Nucleus accumbens (tissue), 56 donors: ENCODE results near the gene KCNQ1.

Source experiments
- DNase-seq, 56 donors: peaks; one replicate each; lab custom pipeline; 2025; lab: John Stamatoyannopoulos, UW

Gene KCNQ1

DNA sequence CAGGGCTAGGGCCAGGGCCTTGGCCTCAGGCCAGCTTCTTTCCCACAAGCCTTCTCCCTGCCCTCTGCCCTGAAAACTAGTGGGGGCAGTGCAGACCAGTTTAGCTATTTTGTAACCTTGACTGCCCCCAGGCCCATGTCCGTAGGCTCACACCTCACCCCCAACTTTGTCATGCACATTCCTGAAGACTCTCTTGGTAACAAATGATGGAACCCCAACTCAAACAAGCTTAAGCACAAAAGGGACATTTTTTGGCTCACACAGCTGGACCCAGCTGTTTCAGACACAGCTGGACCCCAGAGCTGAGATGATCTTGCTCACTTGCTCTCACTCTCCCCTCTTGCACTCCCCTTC is 208.4 kb downstream of the KCNQ1 start:
- DNase-seq: no peak

DNA sequence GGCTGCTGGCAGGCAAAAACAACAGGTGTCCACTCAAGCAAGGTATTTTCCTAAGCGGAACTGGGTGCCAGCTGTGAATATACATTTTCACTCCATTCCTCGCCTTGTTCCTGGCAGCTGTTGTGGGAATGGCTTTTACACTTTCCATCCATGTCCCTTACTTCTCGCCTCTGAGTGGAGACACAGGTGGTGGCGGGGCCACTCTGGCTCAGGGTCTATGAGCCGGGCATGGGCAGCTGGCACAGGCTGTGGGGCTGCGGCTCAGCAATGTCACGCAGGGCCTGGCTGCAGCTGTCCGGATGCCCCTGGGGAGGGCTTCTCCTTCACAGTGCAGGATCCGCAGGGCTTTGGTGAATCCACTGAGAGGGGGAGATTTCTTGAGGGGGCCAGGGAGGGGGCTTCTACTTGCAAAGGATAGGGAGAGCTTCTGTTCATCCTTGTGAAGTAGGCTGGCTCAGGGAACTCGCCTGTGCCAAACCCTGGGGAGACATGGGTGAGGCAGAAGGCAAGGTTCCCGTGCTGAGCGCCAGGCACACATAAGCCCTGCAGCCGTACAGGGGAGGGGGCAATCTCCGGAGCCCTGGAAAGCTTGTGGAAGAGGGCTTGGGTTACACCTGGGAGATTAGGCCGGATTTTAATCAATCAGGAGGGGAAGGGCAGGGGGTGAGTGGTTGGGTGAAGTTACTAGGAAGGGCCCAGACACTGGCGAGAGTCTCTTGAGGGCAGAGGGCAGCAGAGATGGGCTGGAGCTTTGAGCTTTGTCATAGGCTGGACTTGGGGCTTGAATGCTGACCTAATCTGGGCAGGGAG is 209.3 kb downstream of the KCNQ1 start:
- no peak for DNase-seq

DNA sequence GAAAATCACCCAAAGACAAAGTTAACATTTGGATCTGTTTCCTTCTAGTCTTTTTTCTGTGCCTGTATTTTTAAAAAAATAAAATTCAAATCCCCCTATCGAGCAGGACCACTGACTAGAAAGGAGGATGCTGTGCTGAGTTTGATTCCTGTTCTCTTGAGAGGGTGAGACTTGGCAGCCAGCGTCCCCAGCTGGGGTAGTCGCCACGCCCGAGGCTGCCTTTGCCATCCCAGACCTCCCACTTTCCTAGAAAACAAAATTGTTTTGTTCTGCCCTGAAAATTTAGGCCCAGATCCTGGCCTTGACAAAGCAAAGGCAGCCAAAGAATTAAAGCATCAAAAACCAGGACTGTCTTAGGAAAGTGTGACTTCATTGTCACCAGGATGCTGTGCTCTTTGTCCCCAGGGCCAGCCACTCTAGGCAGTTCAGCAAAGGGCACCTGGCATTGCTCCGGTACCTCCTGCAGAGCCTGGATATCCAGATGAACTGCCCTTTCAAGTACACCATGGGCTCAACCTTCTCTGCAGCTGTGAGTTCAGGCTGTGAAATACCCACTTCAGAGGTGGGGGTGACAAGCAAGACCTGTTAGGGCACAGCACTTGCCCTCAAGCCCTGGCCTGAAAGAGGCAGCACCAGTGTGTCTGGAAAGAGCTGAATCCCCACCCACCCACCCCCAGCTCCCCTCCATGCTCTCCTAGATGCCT is 210.4 kb downstream of the KCNQ1 start:
- DNase-seq: no peak

DNA sequence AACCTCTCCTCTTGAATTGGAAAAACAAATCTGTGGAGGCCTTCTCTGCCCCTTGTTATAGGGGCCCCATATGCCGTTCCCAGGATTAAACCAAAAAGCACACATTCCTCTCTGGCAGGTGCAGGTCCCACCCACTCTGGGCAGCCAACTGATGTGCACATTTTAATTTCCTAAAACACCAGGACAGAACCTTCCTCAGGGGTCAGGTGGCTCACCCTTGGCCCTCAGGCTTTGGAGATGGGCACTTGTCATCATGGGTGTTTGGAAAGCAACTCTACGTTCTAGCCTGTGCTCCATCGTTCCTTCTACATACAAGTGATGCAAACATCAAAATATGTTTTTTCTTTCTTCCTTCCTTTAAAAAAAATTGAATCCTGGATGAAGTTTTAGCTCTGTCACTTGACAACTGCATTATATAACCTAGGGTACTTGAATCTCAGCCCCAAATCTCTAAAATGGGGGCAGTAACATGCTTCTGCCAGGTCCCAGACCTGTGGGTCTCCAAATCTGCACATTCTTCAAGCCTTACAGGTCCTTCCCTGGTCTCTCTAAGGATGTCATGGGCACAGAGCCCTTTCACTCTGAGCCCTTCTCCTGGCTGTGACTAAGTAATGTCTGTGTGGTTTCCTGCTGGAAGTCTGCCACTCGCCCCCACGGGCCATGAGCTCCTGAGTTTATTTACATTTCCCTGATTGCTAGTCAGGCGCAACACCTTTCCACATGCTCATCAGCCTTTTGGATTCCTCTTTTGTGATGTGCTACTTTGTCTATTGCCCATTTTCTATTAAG is 211.2 kb downstream of the KCNQ1 start:
- DNase-seq: no peak

DNA sequence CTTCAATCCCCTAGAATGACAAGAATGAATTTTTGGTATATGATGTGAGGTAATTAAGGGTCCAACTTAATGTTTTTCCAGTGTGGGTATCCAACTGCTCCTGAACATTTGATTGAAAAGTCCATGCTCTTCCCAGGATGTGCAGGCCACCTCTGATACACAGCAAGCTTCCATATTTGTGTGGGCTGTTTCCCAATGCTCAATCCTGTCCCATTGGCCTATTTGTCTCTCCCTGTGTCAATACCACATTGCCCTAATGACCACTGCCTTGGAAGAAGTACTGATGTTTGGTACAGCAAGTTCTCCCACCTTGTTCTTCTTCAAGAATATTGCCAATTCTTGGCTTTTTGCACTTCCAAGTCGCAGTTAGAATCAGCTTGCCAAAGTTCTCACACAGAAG is 212.1 kb downstream of the KCNQ1 start:
- no peak for DNase-seq

DNA sequence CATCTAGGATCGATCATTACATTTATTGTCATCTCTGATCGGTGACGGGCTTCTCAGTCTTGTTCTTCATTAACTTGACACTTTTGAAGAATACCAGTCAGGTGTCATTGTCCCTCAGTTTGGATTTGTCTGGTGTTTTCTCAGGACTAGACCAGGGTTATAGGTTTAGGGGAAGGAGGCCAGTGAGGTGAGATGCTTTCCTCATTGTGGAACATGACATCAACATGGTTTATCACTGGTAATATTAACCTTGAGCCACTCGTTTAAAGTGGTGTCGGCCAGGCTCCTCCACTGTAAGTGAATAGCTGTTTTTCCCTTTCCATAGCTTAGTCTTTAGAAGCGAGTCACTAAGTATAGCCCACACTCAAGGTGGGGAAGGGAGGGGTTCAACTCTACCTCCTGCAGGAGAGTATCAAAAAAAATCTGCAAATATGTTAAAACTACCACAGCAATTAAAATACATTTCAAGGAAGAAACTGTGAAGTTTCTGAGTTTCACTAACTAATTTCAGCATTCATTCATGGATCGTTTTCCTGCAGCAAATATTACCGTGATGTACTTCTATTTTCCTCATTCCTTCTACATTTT is 213.0 kb downstream of the KCNQ1 start:
- no peak for DNase-seq

DNA sequence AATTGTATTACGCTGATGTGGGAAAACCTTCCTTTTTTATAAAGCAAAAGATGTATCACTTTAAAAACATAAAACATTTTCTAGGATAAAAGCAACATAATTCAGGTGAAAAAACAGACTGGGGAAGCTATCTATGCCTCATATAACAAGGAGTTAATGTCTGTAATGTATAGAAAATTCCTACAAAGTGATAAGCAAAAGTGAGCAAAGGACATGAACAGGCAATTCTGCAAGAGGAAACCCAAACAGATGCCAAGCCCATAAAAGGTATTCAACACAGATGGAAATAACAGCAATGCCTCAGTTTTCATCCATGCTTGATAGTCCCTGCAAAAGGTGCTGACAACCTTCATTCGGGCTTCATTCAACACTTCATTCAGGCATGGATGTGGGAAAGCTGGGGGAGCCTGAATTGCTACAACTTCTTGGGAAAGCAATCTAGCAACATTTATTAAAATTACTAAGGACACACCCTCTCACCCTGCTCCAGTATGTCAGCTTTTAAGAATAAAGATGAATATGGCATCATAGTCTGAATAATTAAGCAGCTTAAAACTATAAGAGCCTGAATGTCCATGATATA is 215.6 kb downstream of the KCNQ1 start:
- no peak for DNase-seq

DNA sequence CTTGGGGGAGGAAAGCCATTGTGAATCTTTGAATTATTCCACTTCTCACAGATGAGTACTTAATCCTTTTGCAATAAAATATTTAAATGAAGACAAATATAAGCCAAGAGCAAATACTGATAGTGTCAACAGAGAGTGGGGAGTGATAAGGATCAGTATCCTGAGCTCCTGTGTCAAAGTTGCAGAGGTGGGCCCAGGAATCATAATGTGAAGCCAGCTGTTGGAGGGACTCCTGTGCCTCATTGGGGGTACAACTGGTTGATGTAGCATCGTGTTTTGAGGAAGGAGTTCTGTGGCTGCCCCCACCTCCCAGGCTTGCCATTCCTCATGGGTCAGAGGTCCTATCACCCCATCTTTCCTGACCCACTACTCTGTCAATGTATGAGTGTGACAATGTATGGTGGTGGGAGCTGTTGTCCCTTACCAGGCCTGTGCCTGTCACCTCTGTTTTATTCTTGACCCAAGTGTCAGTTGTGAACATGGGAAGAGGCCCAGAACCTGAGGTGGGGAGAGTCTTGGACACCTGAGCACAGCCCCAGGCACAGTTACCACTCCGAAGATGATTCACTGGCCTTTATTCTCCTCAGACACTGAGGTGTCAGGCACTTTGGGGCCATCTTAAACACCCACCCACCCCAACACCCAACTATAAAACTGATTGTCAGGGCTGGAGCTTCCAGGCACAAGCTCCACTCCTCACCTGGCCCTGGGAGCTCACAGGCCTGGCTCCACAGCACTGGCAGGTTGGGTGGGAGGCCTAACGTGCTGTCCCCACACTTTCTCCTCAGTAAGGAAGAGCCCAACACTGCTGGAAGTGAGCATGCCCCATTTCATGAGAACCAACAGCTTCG is 216.6 kb downstream of the KCNQ1 start:
- DNase-seq: no peak

DNA sequence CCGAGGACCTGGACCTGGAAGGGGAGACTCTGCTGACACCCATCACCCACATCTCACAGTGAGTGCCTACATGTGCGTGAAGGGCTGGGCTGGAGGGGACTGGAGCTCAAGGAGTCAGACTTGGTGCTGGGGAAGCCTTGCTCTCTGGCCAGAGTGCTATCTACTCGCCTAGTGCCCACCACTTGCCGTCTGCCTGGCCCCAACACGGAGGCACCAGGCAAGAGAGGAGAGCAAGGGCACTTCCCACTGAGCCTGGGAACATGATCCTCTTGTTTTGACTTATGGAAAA is 217.2 kb downstream of the KCNQ1 start:
- no peak for DNase-seq

DNA sequence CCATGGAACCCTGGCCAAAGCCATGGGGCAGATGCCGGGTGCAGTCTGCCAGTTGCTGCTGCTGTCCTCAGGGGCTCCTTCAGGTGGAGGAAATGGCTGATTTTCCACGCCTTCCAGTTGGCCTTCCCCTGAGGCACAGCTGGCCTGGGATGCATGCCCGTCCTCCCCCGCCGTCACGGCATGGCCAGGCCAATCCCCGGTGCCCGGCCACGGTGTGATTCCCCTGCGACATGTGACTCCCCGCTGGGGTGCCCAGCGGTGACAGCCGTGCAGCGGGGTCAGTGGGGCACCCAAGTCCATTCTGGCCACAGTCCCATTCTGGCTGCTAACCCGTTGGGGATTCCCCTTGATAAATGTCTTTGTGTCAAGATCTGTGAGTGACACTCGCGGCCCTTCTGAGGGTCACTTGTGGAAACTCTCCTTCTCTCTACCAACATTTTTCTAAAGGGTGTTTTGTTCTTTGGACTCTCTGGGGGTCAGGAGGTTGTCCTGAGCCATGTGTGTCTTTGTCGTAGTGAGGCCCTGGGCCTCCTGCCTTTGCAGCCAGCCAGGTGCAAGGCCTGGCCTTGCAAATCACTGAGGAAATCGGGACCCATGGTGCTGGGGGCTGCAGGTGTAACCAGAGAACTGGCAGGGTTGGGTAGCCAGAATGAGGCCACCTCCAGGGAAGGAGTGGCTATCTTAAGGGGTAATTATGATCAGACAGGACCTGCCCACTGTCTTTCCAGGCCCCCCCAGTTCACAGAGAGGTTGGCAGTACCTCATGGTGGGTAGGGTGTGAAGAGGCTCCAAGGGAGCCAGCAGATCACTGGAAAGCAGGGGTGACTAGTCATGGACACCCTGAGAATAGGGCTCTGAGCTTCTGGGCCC is 217.9 kb downstream of the KCNQ1 start:
- no peak for DNase-seq

DNA sequence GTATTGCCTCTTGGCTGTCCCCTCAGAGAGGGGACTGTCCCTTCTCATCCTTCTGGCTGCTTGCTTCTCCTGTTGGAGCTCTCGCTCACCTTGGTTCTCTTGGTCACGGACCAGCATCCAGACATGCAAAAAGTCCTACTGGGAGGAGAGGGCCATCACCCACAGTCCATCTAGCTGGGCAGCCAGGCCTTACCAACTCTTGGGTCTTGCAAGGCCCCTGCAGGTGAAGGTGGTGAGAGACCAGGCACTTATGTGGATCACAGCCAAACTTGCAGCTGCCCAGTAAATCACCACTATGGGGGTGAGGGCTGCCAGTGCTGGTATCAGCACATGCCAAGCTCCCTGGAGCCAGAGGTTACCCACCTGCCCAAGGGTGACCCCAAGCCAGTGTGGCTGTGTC is 218.7 kb downstream of the KCNQ1 start:
- DNase-seq: no peak

DNA sequence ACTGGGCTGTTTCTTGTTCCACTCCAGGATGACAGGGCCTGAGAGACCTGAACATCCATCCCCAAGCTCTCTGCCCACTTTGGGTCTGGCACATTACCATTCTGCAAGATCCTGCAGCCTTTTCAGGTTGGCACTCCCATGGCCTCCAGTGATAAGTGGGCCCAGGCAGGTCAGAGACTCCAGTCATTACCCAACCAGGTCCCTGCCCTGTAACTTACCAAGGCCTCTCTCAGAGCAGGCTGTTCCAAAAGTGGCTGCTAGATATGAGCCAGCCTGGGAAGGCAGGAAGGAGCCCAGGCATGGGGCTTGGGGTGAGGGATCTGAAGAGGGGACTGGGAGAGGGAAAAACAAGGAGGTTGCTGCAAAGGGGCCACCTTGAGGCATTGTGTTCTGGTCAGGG is 219.1 kb downstream of the KCNQ1 start:
- no peak for DNase-seq

DNA sequence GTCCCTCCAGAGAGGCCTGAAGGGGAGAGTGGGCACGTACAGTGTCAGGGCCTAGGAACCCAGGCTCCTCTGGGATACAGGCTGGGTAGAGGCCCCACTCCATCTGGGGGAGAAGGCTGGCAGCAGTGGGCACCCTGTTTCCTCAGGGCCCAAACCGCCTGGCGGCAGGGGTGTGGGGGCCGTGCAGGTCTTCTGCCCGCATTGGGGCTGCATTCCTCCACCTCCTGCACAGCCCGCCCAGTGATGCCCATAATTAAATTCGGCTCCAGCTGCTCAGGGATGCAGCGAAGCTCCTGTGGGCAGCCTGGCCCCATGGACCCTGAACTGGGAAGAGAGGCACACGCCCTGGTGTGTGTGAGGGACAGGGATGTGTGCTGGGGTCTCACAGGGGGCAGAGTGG is 219.6 kb downstream of the KCNQ1 start:
- DNase-seq: no peak

DNA sequence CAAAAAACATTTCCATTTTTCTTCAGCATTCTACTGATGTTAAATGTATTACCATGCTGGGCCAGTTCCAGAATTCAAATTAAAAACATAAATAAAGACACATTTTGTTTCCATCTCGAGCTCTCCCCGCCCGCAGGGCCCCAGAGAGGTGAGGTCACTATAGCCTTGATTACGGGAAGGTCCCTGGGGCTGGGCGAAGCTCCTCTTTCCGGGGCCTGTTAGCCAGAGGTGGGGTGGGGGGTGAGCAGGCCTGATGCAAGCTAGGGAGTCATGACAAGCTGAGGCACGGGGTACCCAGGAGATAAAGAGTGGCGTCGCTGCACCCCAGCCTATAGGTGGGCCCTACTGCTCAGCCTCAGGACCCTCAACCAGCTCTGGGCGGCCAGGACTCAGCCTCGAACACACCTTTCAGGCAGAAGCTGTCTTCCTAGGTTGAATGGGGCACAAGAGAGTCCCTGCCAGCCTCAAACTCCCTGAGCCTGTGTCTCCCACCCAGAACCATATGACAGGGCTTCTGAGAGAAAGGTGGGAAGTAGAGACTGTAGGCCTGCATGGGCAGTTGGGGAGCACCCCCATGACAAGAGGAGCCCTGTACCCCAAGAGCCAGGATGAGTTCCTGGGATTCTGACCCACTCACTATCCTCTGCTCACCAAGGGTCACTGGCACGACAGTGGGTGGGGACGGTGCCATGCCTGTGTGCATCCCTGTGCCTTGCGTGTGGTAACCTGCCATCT is 220.2 kb downstream of the KCNQ1 start:
- no peak for DNase-seq

DNA sequence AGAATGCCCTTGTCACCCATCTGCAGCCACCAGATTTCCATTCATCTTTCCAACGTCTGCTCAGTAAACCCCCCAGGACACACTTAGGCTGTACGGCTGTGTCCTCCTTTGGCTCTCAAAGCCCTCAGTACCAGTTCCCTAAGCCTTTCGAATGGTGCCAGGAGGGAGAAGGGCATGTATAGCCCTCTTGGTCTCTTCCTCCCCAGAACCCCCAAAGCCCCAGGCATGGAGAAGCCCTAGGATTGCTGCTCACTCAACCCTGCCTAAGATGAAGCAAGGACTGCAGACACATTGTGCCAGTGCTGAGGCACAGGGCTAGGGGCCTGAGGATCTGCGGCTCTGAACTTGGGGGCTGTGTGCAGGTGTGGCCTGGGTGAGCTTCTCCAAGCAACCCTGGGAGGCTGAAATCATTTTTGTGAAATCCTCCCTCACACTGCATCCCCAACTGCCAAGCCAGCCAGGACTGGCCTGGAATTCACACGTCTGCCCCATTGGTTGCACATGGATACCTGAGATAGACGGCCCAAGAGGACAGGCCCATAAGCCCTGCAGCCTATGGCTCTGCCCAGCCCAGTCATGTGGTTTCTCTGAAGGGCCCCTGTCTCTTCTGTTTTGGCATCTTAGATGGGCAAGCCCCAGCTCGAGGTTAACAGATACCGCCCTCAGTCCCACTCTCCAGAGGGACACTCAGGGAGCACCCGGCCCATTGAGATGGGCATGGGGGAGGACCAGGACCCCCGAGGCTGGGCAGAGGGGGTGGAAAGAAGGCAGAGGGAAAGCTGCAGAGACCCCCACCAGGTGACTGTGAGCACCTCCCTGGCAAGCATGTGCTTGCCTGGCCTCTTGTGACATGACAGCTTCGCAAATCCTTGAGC is 221.0 kb downstream of the KCNQ1 start:
- DNase-seq: no peak

DNA sequence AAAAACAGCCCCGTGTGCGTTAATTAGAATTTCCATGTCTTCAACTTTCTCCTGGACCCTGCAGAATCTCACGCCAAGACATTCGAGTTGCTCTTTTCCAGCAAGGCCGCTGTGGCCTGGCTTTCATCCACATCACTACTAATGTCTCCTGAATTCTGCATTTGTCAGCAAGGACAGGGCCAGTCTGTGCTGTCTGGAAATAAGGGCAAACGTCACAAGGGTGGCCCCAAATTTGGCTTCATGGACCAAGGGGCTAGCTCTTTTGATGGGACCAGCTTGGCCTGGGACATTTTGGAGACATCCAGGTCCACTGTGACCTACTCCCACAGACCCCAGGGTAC is 221.6 kb downstream of the KCNQ1 start:
- no peak for DNase-seq

DNA sequence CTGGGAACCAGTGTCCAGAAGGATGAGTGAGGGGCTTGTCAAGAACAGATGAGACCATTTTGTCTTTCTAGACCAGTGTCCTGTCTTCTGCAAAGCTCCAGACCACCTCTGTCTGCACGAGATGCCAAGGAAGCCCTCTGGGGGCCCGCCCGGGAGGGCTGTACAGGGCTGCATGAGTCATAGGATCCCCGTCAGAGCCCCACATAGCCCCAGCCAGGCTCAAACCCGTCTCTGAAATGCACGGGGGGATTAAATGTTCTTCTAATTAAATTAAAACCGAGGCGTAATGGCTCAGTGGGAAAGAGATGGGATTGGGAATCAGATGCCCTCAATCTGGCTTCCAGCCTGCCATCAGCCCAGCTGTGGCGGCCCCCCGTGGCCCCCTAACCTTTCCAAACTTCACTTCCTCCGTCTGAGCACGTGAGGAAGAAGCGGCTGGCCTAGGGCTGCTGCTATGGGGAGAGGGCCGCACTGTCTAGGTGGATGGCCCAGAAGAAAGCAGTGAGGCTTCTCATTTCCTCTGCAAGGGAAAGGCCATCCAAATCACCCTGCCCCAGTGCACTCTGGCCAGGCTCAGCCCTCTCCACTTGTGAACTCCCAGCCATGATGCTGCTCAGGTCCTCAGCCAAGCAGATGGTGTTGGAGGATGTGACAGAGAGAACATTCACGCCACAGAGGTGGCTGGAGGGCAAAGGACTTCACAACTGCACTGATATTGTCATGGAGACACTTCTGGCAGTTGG is 222.2 kb downstream of the KCNQ1 start:
- DNase-seq: no peak
